ENCODE measurements around the gene SPATA7.
"Not testable (repeated sequence)": the region's sequence is repeated elsewhere in the genome, so short reads cannot be mapped to it uniquely, and the experiment has no call there.

DNA sequence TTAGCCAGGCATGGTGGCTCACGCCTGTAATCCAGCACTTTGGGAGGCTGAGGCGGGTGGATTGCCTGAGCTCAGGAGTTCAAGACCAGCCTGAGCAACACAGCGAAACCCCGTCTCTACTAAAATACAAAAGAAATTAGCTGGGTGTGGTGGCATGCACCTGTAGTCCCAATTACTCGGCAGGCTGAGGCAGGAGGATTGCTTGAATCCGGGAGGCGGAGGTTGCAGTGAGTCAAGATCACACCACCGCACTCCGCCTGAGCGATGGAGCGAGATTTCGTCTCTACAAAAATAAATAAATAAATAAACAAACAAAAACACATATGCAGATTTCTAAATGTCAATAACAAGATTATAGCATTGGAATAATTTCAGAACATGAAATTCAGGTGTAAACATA lies 3.8 kb upstream of the SPATA7 start:
- TF ChIP-seq, protein P1, sequence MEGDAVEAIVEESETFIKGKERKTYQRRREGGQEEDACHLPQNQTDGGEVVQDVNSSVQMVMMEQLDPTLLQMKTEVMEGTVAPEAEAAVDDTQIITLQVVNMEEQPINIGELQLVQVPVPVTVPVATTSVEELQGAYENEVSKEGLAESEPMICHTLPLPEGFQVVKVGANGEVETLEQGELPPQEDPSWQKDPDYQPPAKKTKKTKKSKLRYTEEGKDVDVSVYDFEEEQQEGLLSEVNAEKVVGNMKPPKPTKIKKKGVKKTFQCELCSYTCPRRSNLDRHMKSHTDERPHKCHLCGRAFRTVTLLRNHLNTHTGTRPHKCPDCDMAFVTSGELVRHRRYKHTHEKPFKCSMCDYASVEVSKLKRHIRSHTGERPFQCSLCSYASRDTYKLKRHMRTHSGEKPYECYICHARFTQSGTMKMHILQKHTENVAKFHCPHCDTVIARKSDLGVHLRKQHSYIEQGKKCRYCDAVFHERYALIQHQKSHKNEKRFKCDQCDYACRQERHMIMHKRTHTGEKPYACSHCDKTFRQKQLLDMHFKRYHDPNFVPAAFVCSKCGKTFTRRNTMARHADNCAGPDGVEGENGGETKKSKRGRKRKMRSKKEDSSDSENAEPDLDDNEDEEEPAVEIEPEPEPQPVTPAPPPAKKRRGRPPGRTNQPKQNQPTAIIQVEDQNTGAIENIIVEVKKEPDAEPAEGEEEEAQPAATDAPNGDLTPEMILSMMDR (IDR thresholded peaks at IDR 0.05; ENCODE audit: low read depth, low read length) = not testable (repeated sequence)
- not testable (repeated sequence) for TF ChIP-seq EZH2phosphoT487 (IDR thresholded peaks at IDR 0.05; ENCODE audit: low read depth)
